ENCODE data around the gene SCN4A. TPM values are rescaled to one million over a fixed set of nuclear protein-coding genes. Genes with fewer than 3 reads are reported as not detected.

The SCN4A gene
- total RNA-seq, result under 1 TPM in 1 of 2 experiments, not detected in 1; 0.08 TPM

GRCh38 chr17:63972796-63973195, at the start of gene SCN4A:
SCN4A (minus strand) TSS chr17:63972918; CDS start chr17:63972841, 77 bp downstream.

GRCh38 chr17:64020056-64020766, 47.5 kb upstream of the SCN4A start, which contains the start of gene ICAM2:
ICAM2 (minus strand) TSS chr17:64020633; CDS start chr17:64006691, 13,942 bp downstream.

GRCh38 chr17:63998050-63998720, 25.5 kb upstream of the SCN4A start, which contains the start of gene PRR29:
PRR29 (plus strand) TSS chr17:63998351; CDS start chr17:63998365, 14 bp downstream.

GRCh38 chr17:63931981-63932561, 40.6 kb downstream of the SCN4A start, which contains the start of gene CD79B:
CD79B (minus strand) TSS chr17:63932331; CDS start chr17:63932261, 70 bp downstream.

GRCh38 chr17:63918789-63919305, 53.9 kb downstream of the SCN4A start, which contains the start of gene GH1:
GH1 (minus strand) TSS chr17:63918839; CDS start chr17:63918776, 63 bp downstream.

GRCh38 chr17:63911041-63911635, 61.6 kb downstream of the SCN4A start, which contains the start of gene CSHL1:
CSHL1 (minus strand) TSS chr17:63911258; CDS start chr17:63911196, 62 bp downstream.

GRCh38 chr17:63896524-63897354, 76.0 kb downstream of the SCN4A start, which contains the start of gene CSH1:
CSH1 (minus strand) TSS chr17:63896574; CDS start chr17:63896511, 63 bp downstream.

Other genes starting within 250 kb of the SCN4A start
- 10 to 100 TPM; 40.0 to 42.5 TPM for gene STRADA, start 231.1 kb downstream of the SCN4A start, total RNA-seq
- 10 to 100 TPM; 46.0 to 47.9 TPM for gene CCDC47, start 199.3 kb downstream of the SCN4A start, total RNA-seq
- gene DDX42, start 198.7 kb downstream of the SCN4A start, total RNA-seq, result 100 to 1,000 TPM; 122 to 123 TPM
- 100 to 1,000 TPM; 131 to 137 TPM for gene PSMC5, start 145.5 kb downstream of the SCN4A start, total RNA-seq
- 10 to 100 TPM; 42.1 to 44.5 TPM for gene FTSJ3, start 145.3 kb downstream of the SCN4A start, total RNA-seq
- 100 to 1,000 TPM; 127 to 128 TPM for gene SMARCD2, start 130.2 kb downstream of the SCN4A start, total RNA-seq
- not detected for gene CSH2, start 99.2 kb downstream of the SCN4A start, total RNA-seq
- gene GH2, start 91.0 kb downstream of the SCN4A start, total RNA-seq, result not detected
- gene CSH1, start 76.3 kb downstream of the SCN4A start, total RNA-seq, result not detected
- gene CSHL1, start 61.7 kb downstream of the SCN4A start, total RNA-seq, result not detected
- gene GH1, start 54.1 kb downstream of the SCN4A start, total RNA-seq, result not detected
- 10 to 100 TPM; 37.2 to 38.2 TPM for gene CD79B, start 40.6 kb downstream of the SCN4A start, total RNA-seq
- 1 to 10 TPM; 1.5 to 2.0 TPM for gene PRR29, start 25.4 kb upstream of the SCN4A start, total RNA-seq
- 100 to 1,000 TPM; 124 to 133 TPM for gene ICAM2, start 47.7 kb upstream of the SCN4A start, total RNA-seq
- 10 to 100 TPM; 58.4 to 62.6 TPM for gene ERN1, start 157.2 kb upstream of the SCN4A start, total RNA-seq

Data from activated naive CD4-positive, alpha-beta T cell treated with anti-CD3 and anti-CD28 coated beads, Interleukin-2, amount 10 ng/mL, durations not matched to agents 5 hours and 36 hours (primary cell).